Right lobe of liver (tissue), 6 donors: Measurements from ENCODE around the gene IL17D. TPM values are rescaled to one million over a fixed set of nuclear protein-coding genes. Genes with fewer than 3 reads are reported as not detected.

ENCODE experiments used
- ATAC-seq, 4 donors: fragments of 200-7000 bp; cut with Tn5 transposase; one replicate each; pipeline ENCODE4 v1.9.1; 2020; ENCODE audit warnings: mild to moderate bottlenecking in 4 of 4, moderate library complexity in 4 of 4
- DNase-seq, 3 donors: peaks; one replicate each; pipeline ENCODE4 v3.0.0-alpha.2; 2020
- H3K27ac ChIP-seq, 3 donors: fragments of 200-600 bp; one replicate each; pipeline ENCODE4 v1.8.0; 2022
- H3K27me3 ChIP-seq, 2 donors: fragments of 200-600 bp; one replicate each; pipeline ENCODE4 v1.8.0; 2022
- H3K36me3 ChIP-seq, 4 donors: fragments of 200-600 bp; sonication (generic) in 1 of 4; one replicate each; pipeline versions ENCODE4 v1.5.1 to v1.8.0; 2017 to 2022; ENCODE audit warnings: control low read depth in 1 of 4
- H3K4me1 ChIP-seq, 4 donors: fragments of 200-600 bp; sonication (generic) in 1 of 4; one replicate each; pipeline versions ENCODE4 v1.5.1 to v1.8.0; 2017 to 2022; ENCODE audit warnings: control low read depth in 1 of 4
- H3K4me3 ChIP-seq, 3 donors: fragments of 200-600 bp; one replicate each; pipeline ENCODE4 v1.8.0; 2022
- H3K9me3 ChIP-seq, 4 donors: fragments of 200-600 bp; sonication (generic) in 1 of 4; one replicate each; pipeline versions ENCODE4 v1.5.1 to v1.8.0; 2017 to 2022; ENCODE audit warnings: control low read depth in 1 of 4
- POLR2A ChIP-seq: fragments of 450-650 bp; IDR thresholded peaks from one replicate; pipeline ENCODE4 v1.6.1; 2017; ENCODE audit warnings: antibody characterized with exemption, mild to moderate bottlenecking
- WGBS: methylation state at CpG from one replicate; pipeline ENCODE4 v1.1.6; 2018; ENCODE audit warnings: low coverage, low lambda C conversion rate; ENCODE audit not compliant: insufficient coverage; ENCODE audit errors: missing lambda C conversion rate; 5-methylcytosine and 5-hydroxymethylcytosine counted together
- intact Hi-C, 2 donors: fragments of 100-400 bp; cut with DNase I; formaldehyde crosslinking; loops; one replicate each; pipeline versions ENCODE4 v1.11.2 to v1.14.1; 2022
- total RNA-seq, 6 experiments: library from RNA; depleted of rRNA in 2 of 6; stranded (reverse); fragments of >200 nt in 2 of 6; fragmentation: NEBNext Ultra II Directional in 3 of 6; extraction: Animal tissue kit (Norgen Biotek cat#: 25700) in 3 of 6; gene quantifications; one replicate each; pipeline versions ENCODE4 v1.1.0 to v1.2.4, GENCODE V29; 2016 to 2023
- TF ChIP-seq, protein P1 (sequence below), 4 donors: fragments of 200-600 bp in 3 of 4; fragments of 450-650 bp in 1 of 4; IDR thresholded peaks; one replicate each; pipeline versions ENCODE4 v1.5.1 to v1.8.0; 2016 to 2022; ENCODE audit warnings: antibody characterized with exemption in 4 of 4, mild to moderate bottlenecking in 2 of 4
- donor health status: DM: no; HTN: yes; CAD: no.
- donor health status: DM: no; HTN: no; CAD: no.
- donor health status: DM: no; HTN: no; CAD: no.
- donor health status: DM: no; HTN: yes; CAD: no.
- donor health status: DM: no; HTN: yes; CAD: no.

IL17D gene
- total RNA-seq, 6 experiments from 2014 or later, result 0.19 to 0.64 (median 0.42) TPM; not detected in 3

- no peaks in the 10 kb centered on the region for H3K36me3 ChIP-seq
- H3K9me3 ChIP-seq, result no peaks in the 10 kb centered on the region
- no peak overlapping the region for H3K27ac ChIP-seq
- 80% methylated on average over 8 of the region's 8 CpGs for WGBS
- no peaks in the 10 kb centered on the region for H3K27me3 ChIP-seq
- peaks cover 0 to 12% (median 0%) of the 10 kb centered on the region in 4 donors for H3K4me1 ChIP-seq
- H3K4me3 ChIP-seq, result no peak overlapping the region
- ATAC-seq, result no peak
- intact Hi-C loops, result loop anchor here in 1 of 2 donors (10.0 kb wide), 1 partner anchor 215 kb away; no protein-coding TSS in a partner anchor
- no peak for DNase-seq
- no peak for TF ChIP-seq POLR2A
- TF ChIP-seq, protein P1, sequence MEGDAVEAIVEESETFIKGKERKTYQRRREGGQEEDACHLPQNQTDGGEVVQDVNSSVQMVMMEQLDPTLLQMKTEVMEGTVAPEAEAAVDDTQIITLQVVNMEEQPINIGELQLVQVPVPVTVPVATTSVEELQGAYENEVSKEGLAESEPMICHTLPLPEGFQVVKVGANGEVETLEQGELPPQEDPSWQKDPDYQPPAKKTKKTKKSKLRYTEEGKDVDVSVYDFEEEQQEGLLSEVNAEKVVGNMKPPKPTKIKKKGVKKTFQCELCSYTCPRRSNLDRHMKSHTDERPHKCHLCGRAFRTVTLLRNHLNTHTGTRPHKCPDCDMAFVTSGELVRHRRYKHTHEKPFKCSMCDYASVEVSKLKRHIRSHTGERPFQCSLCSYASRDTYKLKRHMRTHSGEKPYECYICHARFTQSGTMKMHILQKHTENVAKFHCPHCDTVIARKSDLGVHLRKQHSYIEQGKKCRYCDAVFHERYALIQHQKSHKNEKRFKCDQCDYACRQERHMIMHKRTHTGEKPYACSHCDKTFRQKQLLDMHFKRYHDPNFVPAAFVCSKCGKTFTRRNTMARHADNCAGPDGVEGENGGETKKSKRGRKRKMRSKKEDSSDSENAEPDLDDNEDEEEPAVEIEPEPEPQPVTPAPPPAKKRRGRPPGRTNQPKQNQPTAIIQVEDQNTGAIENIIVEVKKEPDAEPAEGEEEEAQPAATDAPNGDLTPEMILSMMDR (IDR thresholded peaks at IDR 0.05), result no peak
Observed at GRCh38 chr13:20709369-20709768, 5.9 kb downstream of the IL17D start.

GRCh38 chr13:20709782-20710181 is 6.3 kb downstream of the IL17D start:
- 41% methylated on average over 4 of the region's 4 CpGs for WGBS
- no peak for ATAC-seq
- H3K4me3 ChIP-seq, result no peak overlapping the region
- peaks cover 0 to 15% (median 0%) of the 10 kb centered on the region in 4 donors for H3K4me1 ChIP-seq
- H3K27ac ChIP-seq, result no peak overlapping the region
- TF ChIP-seq POLR2A, result no peak
- TF ChIP-seq, protein P1 (IDR thresholded peaks at IDR 0.05), result no peak
- intact Hi-C loops, result loop anchor here (10.0 kb wide), 4 partner anchors 105 to 215 kb away; no protein-coding TSS in a partner anchor
- H3K9me3 ChIP-seq, result no peaks in the 10 kb centered on the region
- DNase-seq, result no peak
- H3K27me3 ChIP-seq, result no peaks in the 10 kb centered on the region
- H3K36me3 ChIP-seq, result no peaks in the 10 kb centered on the region

- DNase-seq, result no peak
- Histone ChIP-seq H3K4me3 (no peak overlapping the region), H3K4me1 (peaks cover 0 to 19% (median 0%) of the 10 kb centered on the region in 4 donors), H3K27me3 (no peaks in the 10 kb centered on the region), H3K9me3 (no peaks in the 10 kb centered on the region), H3K36me3 (no peaks in the 10 kb centered on the region), H3K27ac (no peak overlapping the region)
- TF ChIP-seq, protein P1 (IDR thresholded peaks at IDR 0.05), result peak in 2 of 4 donors; percentile 6 to 7
- TF ChIP-seq POLR2A, result no peak
- ATAC-seq, result no peak
- WGBS, result 60% methylated on average over 7 of the region's 13 CpGs
- intact Hi-C loops, result loop anchor here (10.0 kb wide), 3 partner anchors 103 to 213 kb away; no protein-coding TSS in a partner anchor
Observed at GRCh38 chr13:20711301-20712044, 8.0 kb downstream of the IL17D start.

DNA sequence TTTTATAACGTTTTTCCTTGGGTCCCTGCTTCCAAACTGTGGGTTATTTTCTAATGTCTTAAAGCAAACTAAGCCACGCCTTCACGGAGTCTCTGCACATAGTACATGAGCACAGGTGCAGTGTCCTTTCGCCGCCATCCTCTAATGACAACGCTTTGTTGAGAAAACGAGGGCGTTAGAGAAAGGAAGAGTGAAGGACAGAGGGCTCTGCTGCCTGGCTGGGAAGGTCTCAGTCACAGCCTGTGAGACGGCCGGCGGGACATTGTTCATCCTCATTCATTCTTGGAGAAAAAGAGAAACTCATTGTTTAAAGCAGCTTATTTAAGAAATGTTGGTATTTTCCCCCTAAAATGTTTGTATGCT is 9.5 kb downstream of the IL17D start:
- WGBS, result 37% methylated on average over 11 of the region's 11 CpGs
- Histone ChIP-seq H3K36me3 (no peaks in the 10 kb centered on the region), H3K4me1 (peaks cover 0 to 19% (median 0%) of the 10 kb centered on the region in 4 donors), H3K27me3 (no peaks in the 10 kb centered on the region), H3K27ac (no peak overlapping the region), H3K4me3 (no peak overlapping the region), H3K9me3 (no peaks in the 10 kb centered on the region)
- no peak for ATAC-seq
- TF ChIP-seq POLR2A, result no peak
- TF ChIP-seq, protein P1 (IDR thresholded peaks at IDR 0.05), result no peak
- intact Hi-C loops, result loop anchor here (10.0 kb wide), 3 partner anchors 102 to 212 kb away; no protein-coding TSS in a partner anchor
- no peak for DNase-seq
